HCT116 (cell line): ENCODE measurements around the gene STIM2. TPM values are rescaled to one million over a fixed set of nuclear protein-coding genes. Genes with fewer than 3 reads are reported as not detected.

Experiments
- ATAC-seq: fragments of 200-7000 bp; cut with Tn5 transposase; 2 replicates; pipeline ENCODE4 v1.9.1; 2020; ENCODE audit warnings: mild to moderate bottlenecking, moderate library complexity
- BruUV-seq: library from RNA; stranded (reverse); fragments of 400-500 nt; replicated peaks from 2 replicates; lab custom pipeline; 2021; lab: Mats Ljungman, UMichigan
- CTCF ChIA-PET: fragments of 300-600 bp; sonication (Branson Sonifier 250); formaldehyde crosslinking; loops from one replicate; lab custom pipeline; 2021; ENCODE audit warnings: antibody characterized with exemption; lab: Charles Lee
- POLR2A ChIA-PET: fragments of 300-600, 350-600 bp; sonication (Branson Sonifier 250); formaldehyde crosslinking; loops from one replicate; lab custom pipeline; 2021; ENCODE audit warnings: antibody characterized with exemption; lab: Charles Lee
- RAD21 ChIA-PET, 2 experiments: fragments of 300-600 bp; sonication (Branson Sonifier 250); formaldehyde crosslinking; loops; one replicate each; lab custom pipeline; 2023; ENCODE audit warnings: low total read pairs in 2 of 2; ENCODE audit not compliant: uncharacterized antibody in 2 of 2, unreplicated experiment in 2 of 2, low non-redundant PET in 1 of 2; lab: Charles Lee
- DNase-seq: peaks from one replicate; pipeline ENCODE4 v3.0.0-alpha.2; 2010; ENCODE audit warnings: low read depth, low spot score
- H2AFZ ChIP-seq: fragments of 200-600 bp; shearing (Covaris generic), sonication (generic); 2 replicates; pipeline ENCODE4 v1.6.1; 2017; ENCODE audit warnings: low read depth, mixed run types, mixed read lengths, antibody characterized with exemption, low read length; ENCODE audit not compliant: poor library complexity, severe bottlenecking
- H3K27ac ChIP-seq: 2 replicates; pipeline ENCODE4 v1.5.1; 2012; ENCODE audit warnings: low read depth, low read length
- H3K27me3 ChIP-seq: fragments of 200-600 bp; sonication (generic); 2 replicates; pipeline ENCODE4 v1.6.1; 2016; ENCODE audit warnings: mixed run types, low read length, mixed read lengths; ENCODE audit not compliant: insufficient read depth
- H3K36me3 ChIP-seq, 2 experiments: fragments of 200-500 bp in 1 of 2; fragments of 200-600 bp in 1 of 2; sonication (Bioruptor generic) in 1 of 2; sonication (generic) in 1 of 2; 2 replicates each; pipeline versions ENCODE4 v1.5.1 to v1.6.1; 2014 to 2016; ENCODE audit warnings: low read length in 2 of 2, inconsistent platforms in 1 of 2, mixed read lengths in 1 of 2, mixed run types in 1 of 2; ENCODE audit not compliant: insufficient read depth in 2 of 2, control insufficient read depth in 1 of 2
- H3K4me1 ChIP-seq, 2 experiments: fragments of 200-600 bp in 1 of 2; sonication (generic) in 1 of 2; 2 replicates each; pipeline versions ENCODE4 v1.5.1 to v1.6.1; 2012 to 2017; ENCODE audit warnings: low read length in 2 of 2, inconsistent platforms in 1 of 2, mild to moderate bottlenecking in 1 of 2, mixed read lengths in 1 of 2, mixed run types in 1 of 2, moderate library complexity in 1 of 2; ENCODE audit not compliant: insufficient read depth in 2 of 2, control insufficient read depth in 1 of 2
- H3K4me2 ChIP-seq: fragments of 200-600 bp; sonication (generic); 2 replicates; pipeline ENCODE4 v1.6.1; 2017; ENCODE audit warnings: mixed run types, low read length, mixed read lengths
- H3K4me3 ChIP-seq, 2 experiments: fragments of 200-600 bp in 1 of 2; sonication (generic) in 1 of 2; replicated peaks in 1 of 2; 2 replicates each; pipeline ENCODE4 v1.5.1; 2011 to 2016; ENCODE audit warnings: low read length in 2 of 2, control low read depth in 1 of 2, low read depth in 1 of 2, mild to moderate bottlenecking in 1 of 2, mixed read lengths in 1 of 2, mixed run types in 1 of 2
- H3K79me2 ChIP-seq: fragments of 200-600 bp; sonication (generic); 2 replicates; pipeline ENCODE4 v1.6.1; 2017; ENCODE audit warnings: mild to moderate bottlenecking, mixed run types, low read length, moderate library complexity, mixed read lengths; ENCODE audit not compliant: insufficient read depth
- H3K9ac ChIP-seq: fragments of 200-600 bp; sonication (generic); 2 replicates; pipeline ENCODE4 v1.6.1; 2016; ENCODE audit warnings: low read length, mixed read lengths
- H3K9me2 ChIP-seq: fragments of 200-600 bp; sonication (generic), shearing (Covaris generic); 2 replicates; pipeline ENCODE4 v1.6.1; 2017; ENCODE audit warnings: mixed run types, mild to moderate bottlenecking, moderate library complexity; ENCODE audit not compliant: insufficient read depth
- H3K9me3 ChIP-seq, 2 experiments: fragments of 200-500 bp in 1 of 2; fragments of 200-600 bp in 1 of 2; sonication (Bioruptor generic) in 1 of 2; sonication (generic) in 1 of 2; 2 replicates each; pipeline ENCODE4 v1.6.1; 2014 to 2017; ENCODE audit warnings: low read length in 2 of 2, mixed read lengths in 2 of 2, inconsistent platforms in 1 of 2, low read depth in 1 of 2, mild to moderate bottlenecking in 1 of 2, mixed run types in 1 of 2, moderate library complexity in 1 of 2; ENCODE audit not compliant: control insufficient read depth in 1 of 2, insufficient read depth in 1 of 2
- H4K20me1 ChIP-seq: fragments of 200-600 bp; sonication (generic), shearing (Covaris generic); 2 replicates; pipeline ENCODE4 v1.6.1; 2017; ENCODE audit warnings: mixed run types, mild to moderate bottlenecking, moderate library complexity; ENCODE audit not compliant: insufficient read depth
- EGR1 ChIP-seq: IDR thresholded peaks from 2 replicates; pipeline ENCODE4 v1.6.1; 2012; ENCODE audit warnings: low read depth
- EZH2 ChIP-seq: fragments of 200-600 bp; sonication (generic); IDR thresholded peaks from 2 replicates; pipeline ENCODE4 v1.6.1; 2017; ENCODE audit warnings: antibody characterized with exemption, mixed run types
- FOSL1 ChIP-seq: IDR thresholded peaks from 2 replicates; pipeline ENCODE4 v1.6.1; 2012; ENCODE audit warnings: low read depth
- JUND ChIP-seq: IDR thresholded peaks from 2 replicates; pipeline ENCODE4 v1.6.1; 2012
- RAD21 ChIP-seq: IDR thresholded peaks from 2 replicates; pipeline ENCODE4 v1.6.1; 2012; ENCODE audit warnings: low read depth, mild to moderate bottlenecking
- SIN3A ChIP-seq: IDR thresholded peaks from 2 replicates; pipeline ENCODE4 v1.6.1; 2012; ENCODE audit warnings: low read depth
- SP1 ChIP-seq: IDR thresholded peaks from 2 replicates; pipeline ENCODE4 v1.6.1; 2012; ENCODE audit warnings: low read depth
- YY1 ChIP-seq: IDR thresholded peaks from 2 replicates; pipeline ENCODE4 v1.6.1; 2011; ENCODE audit warnings: low read length, low read depth, moderate library complexity, mild to moderate bottlenecking; ENCODE audit not compliant: insufficient replicate concordance; ENCODE audit errors: extremely low read depth
- ZFX ChIP-seq: fragments of 450-650 bp; IDR thresholded peaks from 2 replicates; pipeline ENCODE4 v1.6.1; 2017
- intact Hi-C: fragments of 100-400 bp; cut with micrococcal nuclease; formaldehyde crosslinking; loops from 2 replicates; pipeline ENCODE4 v1.10.0; 2022
- total RNA-seq: library from RNA; stranded (reverse); gene quantifications from one replicate; pipeline ENCODE4 v1.2.1, GENCODE V29; 2021; ENCODE audit not compliant: unreplicated experiment
- TF ChIP-seq, protein P1 (sequence below): IDR thresholded peaks from 2 replicates; pipeline ENCODE4 v1.6.1; 2012; ENCODE audit warnings: low read depth

STIM2 gene
- total RNA-seq, 1 experiment from 2014 or later = 65.9 TPM

DNA sequence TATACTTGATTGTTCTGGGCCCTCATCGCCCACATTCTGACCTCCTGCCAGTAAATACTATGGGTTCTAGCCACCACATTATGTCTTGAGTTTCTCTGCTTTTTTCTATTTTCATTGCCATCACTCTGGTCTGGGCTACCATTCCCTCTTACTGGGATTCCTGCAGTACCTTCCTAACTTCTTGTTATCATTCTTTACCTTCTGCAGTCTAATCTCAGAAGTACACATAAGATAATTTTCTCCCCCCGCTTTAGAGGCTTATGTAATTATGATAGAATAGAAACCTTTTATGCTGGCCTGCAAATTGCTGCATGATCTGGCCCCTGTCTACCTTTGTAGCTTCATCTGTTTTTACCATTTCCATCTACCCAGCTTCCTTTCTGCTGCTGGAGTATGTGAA is 19.2 kb downstream of the STIM2 start:
- ChIA-PET CTCF (no interaction called here), POLR2A (no interaction called here), RAD21 (no interaction called here)
- Histone ChIP-seq H3K36me3 (no peaks in the 10 kb centered on the region), H3K27ac (no peak overlapping the region), H4K20me1 (no peaks in the 10 kb centered on the region), H3K4me3 (no peak overlapping the region), H3K27me3 (no peaks in the 10 kb centered on the region), H2AFZ (no peak overlapping the region), H3K4me1 (no peaks in the 10 kb centered on the region), H3K9ac (no peak overlapping the region), H3K4me2 (no peak overlapping the region), H3K79me2 (peaks cover 74% of the 10 kb centered on the region), H3K9me3 (no peaks in the 10 kb centered on the region), H3K9me2 (no peaks in the 10 kb centered on the region)
- no TSS peak for BruUV-seq
- ATAC-seq (no peak), DNase-seq (no peak)
- intact Hi-C loops = no loop called here
- no peak for TF ChIP-seq ZFX
- TF ChIP-seq, protein P1, sequence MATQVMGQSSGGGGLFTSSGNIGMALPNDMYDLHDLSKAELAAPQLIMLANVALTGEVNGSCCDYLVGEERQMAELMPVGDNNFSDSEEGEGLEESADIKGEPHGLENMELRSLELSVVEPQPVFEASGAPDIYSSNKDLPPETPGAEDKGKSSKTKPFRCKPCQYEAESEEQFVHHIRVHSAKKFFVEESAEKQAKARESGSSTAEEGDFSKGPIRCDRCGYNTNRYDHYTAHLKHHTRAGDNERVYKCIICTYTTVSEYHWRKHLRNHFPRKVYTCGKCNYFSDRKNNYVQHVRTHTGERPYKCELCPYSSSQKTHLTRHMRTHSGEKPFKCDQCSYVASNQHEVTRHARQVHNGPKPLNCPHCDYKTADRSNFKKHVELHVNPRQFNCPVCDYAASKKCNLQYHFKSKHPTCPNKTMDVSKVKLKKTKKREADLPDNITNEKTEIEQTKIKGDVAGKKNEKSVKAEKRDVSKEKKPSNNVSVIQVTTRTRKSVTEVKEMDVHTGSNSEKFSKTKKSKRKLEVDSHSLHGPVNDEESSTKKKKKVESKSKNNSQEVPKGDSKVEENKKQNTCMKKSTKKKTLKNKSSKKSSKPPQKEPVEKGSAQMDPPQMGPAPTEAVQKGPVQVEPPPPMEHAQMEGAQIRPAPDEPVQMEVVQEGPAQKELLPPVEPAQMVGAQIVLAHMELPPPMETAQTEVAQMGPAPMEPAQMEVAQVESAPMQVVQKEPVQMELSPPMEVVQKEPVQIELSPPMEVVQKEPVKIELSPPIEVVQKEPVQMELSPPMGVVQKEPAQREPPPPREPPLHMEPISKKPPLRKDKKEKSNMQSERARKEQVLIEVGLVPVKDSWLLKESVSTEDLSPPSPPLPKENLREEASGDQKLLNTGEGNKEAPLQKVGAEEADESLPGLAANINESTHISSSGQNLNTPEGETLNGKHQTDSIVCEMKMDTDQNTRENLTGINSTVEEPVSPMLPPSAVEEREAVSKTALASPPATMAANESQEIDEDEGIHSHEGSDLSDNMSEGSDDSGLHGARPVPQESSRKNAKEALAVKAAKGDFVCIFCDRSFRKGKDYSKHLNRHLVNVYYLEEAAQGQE = no peak
- TF ChIP-seq SP1 = no peak
- no peak for TF ChIP-seq RAD21

DNA sequence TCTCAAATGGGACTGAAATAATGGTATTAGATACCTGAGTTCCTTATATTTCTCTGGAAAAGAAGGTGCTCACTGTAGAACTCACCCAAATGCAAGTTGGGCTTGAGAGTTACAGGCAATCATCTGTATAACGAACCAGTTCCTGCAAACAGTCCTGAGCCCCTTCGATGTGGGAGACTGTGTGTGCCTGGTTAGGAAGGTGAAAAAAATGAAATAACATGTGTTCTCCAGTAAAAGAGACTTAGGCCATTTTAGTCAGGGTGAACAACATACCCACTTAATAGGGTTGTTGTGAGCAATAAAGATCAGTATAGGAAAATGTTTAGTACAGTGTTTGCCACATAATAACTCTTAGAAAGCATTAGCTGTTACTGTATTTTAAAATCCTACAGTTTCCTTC is 23.4 kb downstream of the STIM2 start:
- Histone ChIP-seq H3K9me3 (no peaks in the 10 kb centered on the region), H2AFZ (no peak overlapping the region), H3K4me2 (no peak overlapping the region), H3K79me2 (peaks cover 50% of the 10 kb centered on the region), H3K36me3 (no peaks in the 10 kb centered on the region), H3K27me3 (no peaks in the 10 kb centered on the region), H3K4me3 (no peak overlapping the region), H3K9me2 (no peaks in the 10 kb centered on the region), H3K27ac (no peak overlapping the region), H3K4me1 (no peaks in the 10 kb centered on the region), H3K9ac (no peak overlapping the region), H4K20me1 (no peaks in the 10 kb centered on the region)
- TF ChIP-seq SIN3A = no peak
- no peak for TF ChIP-seq YY1
- no peak for TF ChIP-seq EGR1
- no peak for TF ChIP-seq ZFX
- no peak for TF ChIP-seq FOSL1
- TF ChIP-seq EZH2 = no peak
- no peak for TF ChIP-seq JUND
- ATAC-seq (no peak), DNase-seq (no peak)
- intact Hi-C loops = no loop called here
- no TSS peak for BruUV-seq
- CTCF ChIA-PET = no interaction called here
- POLR2A ChIA-PET = no interaction called here
- RAD21 ChIA-PET = no interaction called here
